MM.1S (cell line): Measurements from ENCODE around the gene ATN1.
A peak's percentile ranks its signal among the peaks of the same experiment; 100 is the strongest.

Experiments used
- DNase-seq: peaks from one replicate; pipeline ENCODE4 v3.0.0-alpha.2; 2015
- H2AFZ ChIP-seq: fragments of 300-600 bp; sonication (generic); 2 replicates; pipeline ENCODE4 v1.6.0; 2016; ENCODE audit warnings: antibody characterized with exemption, low read length
- H3F3A ChIP-seq: fragments of 300-600 bp; sonication (generic); 2 replicates; pipeline ENCODE4 v1.6.1; 2016; ENCODE audit warnings: mild to moderate bottlenecking, antibody characterized with exemption, low read length, moderate library complexity, mixed read lengths; ENCODE audit not compliant: insufficient read depth
- H3K27ac ChIP-seq: fragments of 300-600 bp; sonication (generic); 2 replicates; pipeline ENCODE4 v1.5.1; 2016; ENCODE audit warnings: mild to moderate bottlenecking, low read length
- H3K27me3 ChIP-seq: fragments of 300-600 bp; sonication (generic); replicated peaks from 2 replicates; pipeline ENCODE4 v1.6.0; 2016; ENCODE audit warnings: low read length; ENCODE audit not compliant: insufficient read depth
- H3K36me3 ChIP-seq: fragments of 300-600 bp; sonication (generic); replicated peaks from 2 replicates; pipeline ENCODE4 v1.6.1; 2016; ENCODE audit warnings: mild to moderate bottlenecking, low read length, mixed read lengths; ENCODE audit not compliant: insufficient read depth
- H3K4me1 ChIP-seq: fragments of 300-600 bp; sonication (generic); 2 replicates; pipeline ENCODE4 v1.6.1; 2016; ENCODE audit warnings: low read length, mixed read lengths
- H3K4me2 ChIP-seq: fragments of 300-600 bp; sonication (generic); 2 replicates; pipeline ENCODE4 v1.6.0; 2016; ENCODE audit warnings: low read depth, low read length
- H3K4me3 ChIP-seq: fragments of 300-600 bp; sonication (generic); 2 replicates; pipeline ENCODE4 v1.5.1; 2016; ENCODE audit warnings: low read length, mixed read lengths
- H3K79me2 ChIP-seq: fragments of 300-600 bp; sonication (generic); 2 replicates; pipeline ENCODE4 v1.6.1; 2016; ENCODE audit warnings: mixed run types, low read length, mixed read lengths
- H3K9ac ChIP-seq: fragments of 300-600 bp; sonication (generic); 2 replicates; pipeline ENCODE4 v1.6.1; 2016; ENCODE audit warnings: low read length, mixed read lengths
- H3K9me2 ChIP-seq: fragments of 300-600 bp; sonication (generic); replicated peaks from 2 replicates; pipeline ENCODE4 v1.6.1; 2016; ENCODE audit warnings: mild to moderate bottlenecking, low read length, mixed read lengths; ENCODE audit not compliant: insufficient read depth
- H3K9me3 ChIP-seq: fragments of 300-600 bp; sonication (generic); replicated peaks from 2 replicates; pipeline ENCODE4 v1.6.1; 2016; ENCODE audit warnings: mild to moderate bottlenecking, low read length, mixed read lengths; ENCODE audit not compliant: insufficient read depth
- H4K20me1 ChIP-seq: fragments of 300-600 bp; sonication (generic); 2 replicates; pipeline ENCODE4 v1.6.1; 2016; ENCODE audit warnings: mild to moderate bottlenecking, low read length, moderate library complexity, mixed read lengths; ENCODE audit not compliant: insufficient read depth
- CTCF ChIP-seq: fragments of 300-600 bp; sonication (generic); IDR thresholded peaks from 2 replicates; pipeline ENCODE4 v1.5.1; 2016; ENCODE audit warnings: antibody characterized with exemption, low read length, mixed read lengths
- EZH2 ChIP-seq: fragments of 300-600 bp; sonication (generic); optimal IDR thresholded peaks from 2 replicates; pipeline ENCODE3; 2017; ENCODE audit warnings: low read depth, mild to moderate bottlenecking, antibody characterized with exemption, low read length, mixed read lengths
- EZH2phosphoT487 ChIP-seq: fragments of 300-600 bp; sonication (generic); IDR thresholded peaks from 2 replicates; pipeline ENCODE4 v1.6.1; 2018; ENCODE audit warnings: antibody characterized with exemption, low read length

Gene ATN1

GRCh38 chr12:6929466-6930452 is 2.0 kb downstream of the ATN1 start:
- no peaks in the 10 kb centered on the region for H3K36me3 ChIP-seq
- peaks cover 29% of the 10 kb centered on the region; the same call in 1 of the 2 replicates for H3F3A ChIP-seq
- no peaks in the 10 kb centered on the region for H3K9me3 ChIP-seq
- H3K4me3 ChIP-seq: peak overlapping the region; percentile 87; the same call in 1 of the 2 replicates
- no peak for DNase-seq
- no peak overlapping the region for H2AFZ ChIP-seq
- no peaks in the 10 kb centered on the region for H3K27me3 ChIP-seq
- peak overlapping the region; percentile 8; the same call in 1 of the 2 replicates for H3K9ac ChIP-seq
- H3K4me1 ChIP-seq: peaks cover 23% of the 10 kb centered on the region
- H3K79me2 ChIP-seq: peaks cover 61% of the 10 kb centered on the region
- TF ChIP-seq EZH2 (no peak), EZH2phosphoT487 (no peak), CTCF (no peak)
- H3K9me2 ChIP-seq: no peaks in the 10 kb centered on the region
- H3K27ac ChIP-seq: no peak overlapping the region
- peak overlapping the region; percentile 92 for H3K4me2 ChIP-seq
- H4K20me1 ChIP-seq: no peaks in the 10 kb centered on the region

- H3K4me2 ChIP-seq: no peak overlapping the region
- H3K36me3 ChIP-seq: no peaks in the 10 kb centered on the region
- H3K79me2 ChIP-seq: peaks cover 59% of the 10 kb centered on the region
These were observed 5.0 kb downstream of the ATN1 start for GRCh38 chr12:6932766-6933165.

GRCh38 chr12:6934110-6934509 is 6.4 kb downstream of the ATN1 start:
- no peaks in the 10 kb centered on the region for H3K9me2 ChIP-seq
- peaks cover 19% of the 10 kb centered on the region; the same call in 1 of the 2 replicates for H3F3A ChIP-seq
- no peaks in the 10 kb centered on the region for H3K27me3 ChIP-seq
- H3K4me2 ChIP-seq: no peak overlapping the region
- TF ChIP-seq EZH2phosphoT487 (no peak), CTCF (no peak), EZH2 (no peak)
- no peak for DNase-seq
- peaks cover 56% of the 10 kb centered on the region for H3K79me2 ChIP-seq
- H3K4me3 ChIP-seq: no peak overlapping the region
- no peak overlapping the region for H3K9ac ChIP-seq
- H3K9me3 ChIP-seq: no peaks in the 10 kb centered on the region
- no peaks in the 10 kb centered on the region for H4K20me1 ChIP-seq
- no peak overlapping the region for H2AFZ ChIP-seq
- no peaks in the 10 kb centered on the region for H3K36me3 ChIP-seq
- H3K4me1 ChIP-seq: peaks cover 13% of the 10 kb centered on the region
- no peak overlapping the region for H3K27ac ChIP-seq

More at GRCh38 chr12:6932766-6933165, 5.0 kb downstream of the ATN1 start:
- no peak overlapping the region for H3K4me3 ChIP-seq
- no peak for DNase-seq
- H3K27me3 ChIP-seq: no peaks in the 10 kb centered on the region
- peaks cover 22% of the 10 kb centered on the region; the same call in 1 of the 2 replicates for H3F3A ChIP-seq
- TF ChIP-seq CTCF (no peak), EZH2phosphoT487 (no peak), EZH2 (no peak)
- peaks cover 14% of the 10 kb centered on the region for H3K4me1 ChIP-seq
- no peaks in the 10 kb centered on the region for H3K9me3 ChIP-seq
- H3K9me2 ChIP-seq: no peaks in the 10 kb centered on the region
- no peaks in the 10 kb centered on the region for H4K20me1 ChIP-seq
- H3K27ac ChIP-seq: no peak overlapping the region
- no peak overlapping the region for H3K9ac ChIP-seq
- H2AFZ ChIP-seq: no peak overlapping the region
